COR-L47 (cell line): ENCODE measurements around the gene PEPD.

Source experiments
- DNase-seq: peaks from one replicate; lab custom pipeline; 2025; lab: John Stamatoyannopoulos, UW

Gene PEPD

DNA sequence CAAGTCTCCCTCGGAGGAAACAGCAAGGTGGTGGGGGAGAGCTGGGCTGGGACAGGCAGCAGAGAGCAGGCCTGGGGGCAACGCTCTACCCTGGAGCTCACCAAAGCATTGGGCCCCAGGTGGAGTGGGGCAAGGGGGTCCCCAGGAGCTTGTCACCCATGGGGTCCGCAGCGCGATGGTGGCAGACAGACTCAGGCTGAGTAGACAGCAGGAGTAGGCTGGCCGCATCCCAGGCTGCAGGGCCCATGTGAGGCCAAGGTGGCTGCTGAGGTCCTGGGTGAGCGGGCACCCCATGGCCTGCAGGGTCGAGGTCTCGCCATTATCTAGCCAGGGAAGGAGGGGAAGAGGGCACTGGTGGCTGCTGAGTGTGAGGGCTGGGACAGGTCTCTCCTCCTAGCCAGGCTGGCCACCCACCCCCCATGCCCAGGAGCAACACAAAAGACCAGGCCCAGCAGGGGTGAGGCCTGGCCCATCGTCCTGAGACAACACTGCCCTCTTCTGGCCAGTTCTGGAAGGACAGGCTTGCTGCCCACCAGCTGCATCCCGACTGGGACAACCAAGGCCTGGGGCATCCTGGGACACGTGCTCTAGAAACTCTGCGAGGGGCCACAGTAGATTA lies 115.0 kb downstream of the PEPD start:
- peak; percentile 40 for DNase-seq

DNA sequence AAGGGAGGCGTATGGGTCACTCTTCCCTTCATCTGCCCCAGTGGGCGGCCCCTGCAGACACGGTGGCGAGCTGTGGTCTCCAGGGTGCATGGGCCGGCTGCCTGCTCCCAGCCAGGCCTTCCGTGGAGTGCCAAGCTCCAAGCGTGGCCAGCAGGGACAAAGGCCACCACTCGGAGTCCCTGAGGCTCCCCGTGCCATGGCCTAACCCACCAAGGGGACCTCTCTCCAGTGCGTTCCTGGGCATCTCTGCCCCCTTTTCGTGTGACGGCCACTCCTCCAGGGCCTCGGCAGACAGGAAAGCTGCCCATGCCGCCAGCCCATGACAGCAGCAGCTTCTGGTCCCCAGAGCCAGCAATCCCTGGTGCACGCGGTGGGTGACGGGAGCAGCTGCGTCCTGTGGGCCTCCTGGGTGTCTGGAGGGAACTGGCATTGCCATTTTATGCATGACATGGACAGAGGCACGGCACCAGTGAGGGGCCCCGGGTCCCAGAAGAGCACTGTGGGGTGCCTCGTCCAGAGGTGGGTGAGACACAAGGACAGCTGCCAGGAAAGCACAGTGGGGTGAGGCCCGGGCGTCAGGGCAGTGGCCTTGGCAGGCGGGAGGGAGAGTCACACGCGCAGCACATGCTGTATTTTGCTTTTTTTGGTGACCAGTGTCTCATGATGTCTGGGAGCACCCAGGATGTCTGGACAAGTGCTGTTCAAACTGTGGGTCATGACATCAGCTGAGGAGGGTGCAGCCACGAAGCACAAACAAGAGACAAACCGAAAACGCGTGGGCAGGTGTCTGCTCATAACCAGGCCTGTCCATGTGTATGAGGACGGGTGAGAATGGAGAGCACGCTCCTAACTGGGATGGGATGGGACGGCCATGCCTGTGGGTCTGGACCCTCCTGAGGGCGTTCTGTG lies 115.8 kb downstream of the PEPD start:
- DNase-seq, result no peak

DNA sequence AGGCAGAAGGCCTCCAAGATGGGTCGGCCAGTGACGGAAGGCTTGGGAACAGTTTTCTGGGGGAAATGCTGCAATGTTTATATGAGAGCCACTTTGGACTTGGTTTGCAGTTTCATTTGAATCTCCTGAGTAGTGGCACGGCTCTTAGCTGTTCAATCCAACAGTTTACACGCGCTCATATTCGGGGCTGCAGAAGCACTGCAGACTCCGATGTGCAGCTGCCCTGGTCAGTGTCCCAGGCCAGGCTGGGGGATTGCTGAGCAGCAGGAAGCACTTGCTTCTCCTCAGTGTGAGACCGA lies 116.4 kb downstream of the PEPD start:
- no peak for DNase-seq

DNA sequence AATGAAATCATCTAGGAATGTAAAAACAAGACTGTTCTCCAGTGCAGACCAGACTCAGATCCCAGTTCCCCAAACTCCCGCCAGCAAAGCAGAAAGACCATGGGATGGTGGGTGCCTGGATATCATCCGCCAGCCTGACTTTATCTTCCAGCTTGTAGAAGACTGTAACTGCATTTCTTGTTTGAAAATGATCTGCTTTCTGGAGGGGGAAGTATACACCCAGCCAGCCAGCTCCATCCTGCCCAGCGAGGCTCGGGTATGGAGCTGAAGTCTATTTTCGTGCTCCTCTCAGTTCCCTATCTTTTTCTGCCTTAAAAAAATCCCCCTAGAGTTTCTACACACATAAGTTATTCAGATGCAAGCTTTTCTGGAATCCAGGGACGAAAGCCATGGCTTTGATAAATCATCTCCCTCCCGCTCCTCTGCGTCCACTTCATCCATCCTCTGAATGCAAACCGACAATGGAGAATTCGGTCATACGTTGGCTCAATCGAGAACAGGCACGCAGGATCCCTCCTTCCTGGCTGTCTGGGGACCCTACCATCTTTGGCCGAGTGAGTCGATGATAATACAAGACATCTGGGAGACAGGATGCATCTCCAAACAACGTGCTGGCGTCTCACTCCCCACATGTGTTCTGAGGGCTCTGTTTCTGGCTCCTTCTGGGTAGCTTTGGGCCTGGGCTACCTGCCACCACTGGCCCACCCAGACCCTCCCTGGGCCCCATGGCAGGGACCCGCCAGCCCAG lies 116.9 kb downstream of the PEPD start:
- DNase-seq, result no peak

DNA sequence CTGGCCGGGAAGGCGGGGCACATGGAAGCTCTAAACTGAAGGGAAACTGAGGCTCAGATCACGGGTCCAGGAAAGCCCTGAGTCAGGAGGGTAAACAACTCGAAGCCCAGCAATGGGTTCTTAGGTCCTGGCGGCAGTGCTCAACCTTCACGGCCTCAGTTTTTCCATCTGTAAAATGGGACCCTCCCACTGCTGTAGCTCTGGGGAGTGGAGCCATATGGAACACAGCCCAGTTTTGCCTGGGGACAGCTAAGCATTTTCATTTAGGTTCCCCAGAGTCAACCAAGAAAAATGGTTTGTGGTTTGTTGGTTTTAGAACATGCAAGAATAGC lies 117.7 kb downstream of the PEPD start:
- no peak for DNase-seq

DNA sequence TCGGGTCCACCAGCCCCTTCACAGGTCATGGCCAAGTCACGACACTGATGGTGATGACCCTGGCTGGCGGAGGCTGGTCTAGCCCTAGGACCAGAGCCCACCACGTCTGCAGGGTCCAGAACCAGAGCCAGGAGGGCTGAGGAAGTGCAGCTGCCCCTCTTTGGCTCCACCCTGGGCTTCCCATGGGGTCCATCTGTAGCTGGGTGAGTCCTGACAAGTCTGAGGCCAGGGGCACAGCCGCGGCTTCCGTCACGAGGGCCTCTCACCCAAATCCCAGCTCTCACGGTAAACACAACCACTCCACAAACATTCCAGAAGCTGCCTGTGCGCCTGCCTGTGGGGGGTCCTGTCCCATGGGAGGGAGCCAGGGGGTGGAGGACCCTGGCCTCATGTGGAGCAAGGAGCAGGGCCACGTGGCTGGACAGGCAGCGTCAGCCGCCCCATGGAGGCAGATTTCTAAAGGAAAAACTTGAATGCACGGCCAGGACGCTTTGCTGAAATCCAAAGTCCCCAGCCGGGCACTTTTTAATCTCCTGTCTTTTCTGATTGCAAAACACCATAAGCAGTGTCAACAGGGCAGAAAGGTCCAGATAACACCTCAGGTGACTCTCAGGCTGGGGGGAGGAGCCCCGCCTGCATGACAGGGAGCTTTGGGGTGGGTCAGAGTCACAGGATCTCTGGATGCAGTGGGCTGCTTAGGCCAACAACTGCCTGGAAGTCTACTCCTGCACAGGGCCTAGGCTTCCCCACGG lies 118.2 kb downstream of the PEPD start:
- DNase-seq, result no peak

DNA sequence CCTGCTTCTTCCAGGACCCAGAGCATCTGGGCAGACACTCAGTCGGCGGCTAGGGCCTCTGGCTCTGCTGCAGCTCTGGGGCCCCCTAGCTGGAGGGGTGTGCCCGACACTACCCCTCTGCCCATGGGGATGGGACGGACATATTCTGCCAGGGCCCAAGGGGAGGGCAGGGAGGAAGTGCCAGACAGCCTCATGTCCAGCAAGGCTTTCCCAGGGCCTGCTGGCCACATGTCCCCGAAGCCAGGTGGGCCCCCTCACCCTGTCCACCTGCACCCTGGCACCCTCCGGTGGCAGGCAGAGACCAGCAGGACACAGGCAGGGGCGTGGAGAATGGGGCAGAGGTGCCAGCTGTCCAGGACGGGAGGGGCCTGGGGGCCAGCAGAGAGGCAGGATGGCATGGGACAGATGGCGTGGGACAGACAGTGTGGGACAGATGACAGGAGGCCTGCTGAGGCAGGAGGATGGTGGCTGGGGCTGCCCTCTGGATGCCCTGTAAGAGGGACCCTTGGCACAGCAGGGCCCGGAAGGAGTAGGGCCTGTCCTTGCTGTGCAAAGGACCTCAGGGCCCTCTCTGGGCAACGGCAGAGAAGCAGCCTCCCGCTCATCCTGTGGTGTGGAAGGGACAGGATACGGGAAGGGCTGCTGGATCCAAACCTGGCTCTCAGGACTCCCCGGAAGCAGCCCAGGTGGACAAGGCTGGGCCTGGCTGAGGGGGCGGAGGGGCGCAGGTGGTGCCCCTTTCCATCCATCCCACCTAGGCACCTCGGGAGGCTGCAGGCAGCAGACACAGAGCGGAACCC lies 119.0 kb downstream of the PEPD start:
- no peak for DNase-seq

DNA sequence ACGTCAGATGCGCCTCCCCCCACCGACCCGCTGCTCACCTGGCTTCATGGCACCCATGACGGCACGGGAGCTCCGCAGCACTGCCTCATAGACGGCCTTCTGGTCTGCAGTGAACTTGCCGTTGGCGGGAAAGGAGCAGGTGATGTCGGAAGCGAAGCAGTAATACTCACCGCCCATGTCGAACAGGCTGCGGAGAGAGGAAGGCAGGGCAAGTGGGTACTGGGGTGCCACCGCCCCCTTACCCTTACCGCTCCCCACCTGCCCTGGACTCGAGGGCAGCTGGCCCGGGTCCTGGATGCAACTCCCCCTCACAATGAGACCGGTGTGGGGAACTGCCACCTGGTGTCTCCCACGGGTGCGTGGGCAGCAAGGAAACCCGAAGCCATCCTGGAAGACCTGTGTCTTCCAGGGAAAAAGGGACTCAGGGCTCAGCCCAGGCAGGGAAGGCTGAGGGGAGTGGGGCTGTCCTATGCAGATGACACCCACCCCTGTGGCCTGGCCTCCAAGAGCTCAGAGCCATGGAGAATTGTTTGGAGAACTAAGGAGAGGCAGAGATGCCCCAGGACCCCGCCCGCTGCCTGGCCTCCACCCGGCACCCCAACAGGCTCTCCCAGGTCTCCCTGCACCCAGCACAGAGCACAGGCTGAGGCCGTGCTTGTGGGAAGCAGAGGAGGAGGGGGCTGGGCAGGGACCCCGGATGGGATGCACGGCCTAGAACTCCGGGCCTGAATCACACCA lies 119.7 kb downstream of the PEPD start:
- DNase-seq, result no peak

DNA sequence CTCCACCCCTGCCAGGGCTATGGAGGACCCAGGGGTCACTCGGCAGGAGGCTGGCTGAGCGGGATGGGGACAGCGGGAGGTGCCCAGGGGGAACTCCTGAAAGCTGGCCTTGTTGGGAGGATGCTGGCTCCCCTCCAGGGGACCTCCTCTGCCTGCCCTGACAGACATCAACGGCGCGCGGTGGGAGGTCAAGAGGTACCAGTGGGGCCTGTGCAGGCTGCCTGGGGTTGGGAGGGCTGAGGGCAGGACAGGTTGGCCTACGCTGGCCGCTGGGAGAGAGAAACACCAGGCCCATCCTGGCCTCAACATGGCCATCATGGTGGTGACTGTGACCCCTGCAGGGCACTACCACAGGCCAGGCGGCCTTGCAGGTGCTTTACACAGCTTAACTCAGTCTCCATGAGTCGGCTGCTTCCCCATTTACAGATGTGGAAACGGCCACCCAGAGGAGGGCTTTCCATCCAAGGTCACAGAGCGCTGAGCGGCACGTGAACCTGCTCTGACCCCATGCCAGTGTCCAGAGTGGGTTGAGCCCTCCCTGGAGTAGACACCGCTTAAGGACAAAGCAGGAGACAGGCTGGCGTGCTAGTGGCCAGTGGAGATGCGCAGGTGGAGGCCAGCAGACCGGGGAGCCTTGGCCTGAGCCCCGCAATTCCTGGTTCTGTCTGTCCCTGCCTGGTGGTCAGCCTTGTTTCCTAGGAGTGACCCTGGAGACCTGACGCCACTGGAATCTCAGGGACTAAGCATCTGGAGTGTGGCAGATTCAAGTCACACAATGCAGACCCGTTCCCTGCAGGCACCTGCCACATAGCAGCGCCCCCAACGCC lies 120.5 kb downstream of the PEPD start:
- DNase-seq, result no peak

DNA sequence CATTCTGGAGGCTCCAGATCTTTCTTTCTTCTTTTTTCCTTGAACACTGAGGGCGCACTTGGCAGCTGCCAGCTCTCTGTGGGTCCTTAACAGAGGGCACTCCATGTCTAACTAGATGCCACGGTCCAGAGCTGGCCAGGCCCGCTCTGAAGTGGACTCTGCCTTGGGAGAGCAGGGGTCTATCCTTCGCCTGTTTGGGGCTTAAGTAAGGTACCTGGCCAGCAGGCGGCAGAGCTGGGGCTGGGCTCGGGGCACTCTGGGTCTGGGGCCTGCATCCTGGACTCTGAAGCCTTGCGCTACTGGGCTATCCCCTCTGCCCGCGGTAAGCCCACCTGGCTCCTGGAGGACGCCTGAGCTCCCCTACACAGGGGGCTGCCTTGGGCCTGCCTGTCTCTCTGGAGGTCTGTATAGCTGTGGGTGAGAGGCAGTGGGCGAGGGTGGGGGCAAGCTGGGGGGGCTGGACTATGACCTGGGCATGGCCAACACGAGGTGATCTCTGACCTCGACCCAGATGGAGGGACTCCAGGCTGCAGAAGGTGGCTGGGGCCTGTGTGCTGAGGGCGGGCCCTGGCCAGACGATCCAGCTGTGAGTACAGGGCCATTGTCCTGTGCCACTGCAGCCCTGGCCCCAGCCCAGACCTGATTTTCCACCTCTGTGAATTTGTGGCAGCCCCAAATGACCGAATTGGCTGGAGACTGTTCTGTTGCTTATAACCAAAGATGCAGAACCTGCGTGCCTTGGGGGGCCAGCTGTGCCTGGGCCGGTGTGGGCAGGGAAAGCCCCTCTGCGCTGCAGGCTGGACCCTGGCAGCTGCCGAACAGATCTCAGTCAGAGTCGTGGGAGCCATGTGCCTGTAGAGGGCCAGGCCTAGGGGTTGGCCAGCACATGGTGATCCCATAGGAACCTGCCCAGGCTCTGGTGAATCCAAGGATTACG lies 121.6 kb downstream of the PEPD start:
- no peak for DNase-seq

DNA sequence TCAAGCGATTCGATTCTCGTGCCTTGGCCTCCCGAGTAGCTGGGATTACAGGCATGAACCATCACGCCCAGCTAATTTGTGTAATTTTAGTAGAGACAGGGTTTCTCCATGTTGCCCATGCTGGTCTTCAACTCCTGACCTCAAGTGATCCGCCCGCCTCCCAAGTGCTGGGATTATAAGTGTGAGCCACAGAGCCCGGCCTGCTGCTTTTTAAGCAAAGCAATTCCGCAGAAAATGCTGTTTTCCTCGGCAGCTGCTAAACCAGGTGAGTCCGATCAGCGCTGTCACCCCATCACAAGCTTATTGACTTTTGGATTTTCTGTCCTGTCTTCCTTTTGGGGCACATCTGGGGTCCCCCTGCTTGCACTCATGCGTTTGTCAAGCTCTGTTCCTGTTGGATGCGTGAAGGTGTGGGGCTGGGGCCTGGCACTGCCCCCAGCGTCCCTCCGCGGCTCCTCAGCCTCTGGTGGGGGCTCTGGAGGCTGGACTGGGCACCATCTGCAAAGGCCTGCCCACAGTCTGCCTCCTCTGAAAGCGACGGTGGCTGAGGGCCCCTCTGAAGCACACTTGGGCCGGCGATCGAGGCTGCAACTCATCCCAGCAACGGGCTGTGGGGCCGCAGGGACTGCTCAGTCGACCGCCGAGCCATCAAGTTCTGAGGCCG lies 122.4 kb downstream of the PEPD start:
- no peak for DNase-seq

DNA sequence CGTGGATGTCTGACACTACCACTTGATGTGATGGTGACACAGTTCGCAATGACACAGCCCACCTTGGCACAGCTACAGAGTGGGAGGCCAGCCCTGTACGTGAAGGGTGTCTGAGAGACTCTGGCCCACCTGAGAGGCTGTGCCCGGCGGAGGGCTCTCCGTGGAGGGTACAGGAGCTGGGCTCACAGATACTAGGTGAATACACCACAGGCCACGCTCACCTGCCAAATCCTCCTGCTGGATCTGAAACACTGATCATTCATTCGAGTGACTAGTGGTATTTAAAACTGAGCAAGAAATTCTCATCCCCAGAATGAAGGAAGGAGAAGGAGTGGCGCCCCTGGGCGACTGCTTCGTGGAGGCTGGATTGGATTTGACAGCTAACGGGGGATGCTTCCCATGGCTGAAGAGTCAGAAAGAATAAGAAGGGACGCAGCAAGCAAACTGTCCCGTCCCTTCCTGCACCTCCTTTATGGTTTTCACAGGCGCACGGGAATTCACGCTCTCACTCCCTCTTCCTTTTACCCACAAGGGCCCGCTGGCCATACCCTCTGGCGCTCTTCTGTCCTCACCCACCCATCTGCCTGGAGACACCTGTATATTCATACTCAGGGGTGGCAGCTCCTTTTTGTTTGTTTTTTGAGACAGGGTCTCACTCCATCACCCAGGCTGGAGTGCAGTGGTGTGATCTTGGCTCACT lies 123.1 kb downstream of the PEPD start:
- no peak for DNase-seq

DNA sequence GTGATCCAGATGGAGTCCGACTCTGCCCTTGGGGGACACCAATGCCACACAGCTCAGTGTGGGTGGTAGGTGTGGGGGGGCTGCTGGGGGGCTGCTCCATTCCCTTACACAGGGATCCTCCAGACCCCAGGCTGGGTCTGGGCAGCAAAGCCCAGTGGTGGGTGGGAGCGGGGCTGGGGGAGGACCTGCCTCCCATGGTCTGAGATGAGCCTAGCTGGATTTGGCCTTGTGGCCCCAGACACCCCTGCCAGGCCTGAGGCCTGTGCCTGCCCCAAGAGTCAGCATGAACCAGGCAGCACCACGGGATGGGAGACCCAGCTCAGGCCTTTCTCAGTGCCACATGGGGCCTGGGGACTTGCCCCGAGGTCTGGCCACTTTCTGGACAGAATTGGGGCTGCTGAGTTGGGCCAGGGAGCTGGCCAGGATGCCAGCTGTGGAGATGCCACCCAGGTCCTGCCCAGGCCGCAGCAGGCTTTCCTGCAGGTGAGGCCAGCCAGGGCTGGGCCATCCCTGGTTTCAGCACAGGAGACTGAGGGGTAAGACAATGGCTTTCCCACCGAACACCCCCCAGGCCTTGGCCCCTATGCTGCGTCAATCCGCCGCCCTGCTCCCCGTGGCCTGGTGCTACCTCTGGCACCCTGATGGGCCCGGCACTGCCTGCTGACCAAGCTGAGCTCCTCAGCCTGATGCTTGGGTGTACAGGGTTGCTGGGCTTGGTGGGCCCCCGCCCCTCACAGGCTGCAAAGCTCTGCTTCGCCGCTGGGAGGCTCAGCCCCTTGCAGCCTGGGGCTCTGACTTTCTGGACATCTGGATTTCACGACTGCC lies 123.8 kb downstream of the PEPD start:
- no peak for DNase-seq

DNA sequence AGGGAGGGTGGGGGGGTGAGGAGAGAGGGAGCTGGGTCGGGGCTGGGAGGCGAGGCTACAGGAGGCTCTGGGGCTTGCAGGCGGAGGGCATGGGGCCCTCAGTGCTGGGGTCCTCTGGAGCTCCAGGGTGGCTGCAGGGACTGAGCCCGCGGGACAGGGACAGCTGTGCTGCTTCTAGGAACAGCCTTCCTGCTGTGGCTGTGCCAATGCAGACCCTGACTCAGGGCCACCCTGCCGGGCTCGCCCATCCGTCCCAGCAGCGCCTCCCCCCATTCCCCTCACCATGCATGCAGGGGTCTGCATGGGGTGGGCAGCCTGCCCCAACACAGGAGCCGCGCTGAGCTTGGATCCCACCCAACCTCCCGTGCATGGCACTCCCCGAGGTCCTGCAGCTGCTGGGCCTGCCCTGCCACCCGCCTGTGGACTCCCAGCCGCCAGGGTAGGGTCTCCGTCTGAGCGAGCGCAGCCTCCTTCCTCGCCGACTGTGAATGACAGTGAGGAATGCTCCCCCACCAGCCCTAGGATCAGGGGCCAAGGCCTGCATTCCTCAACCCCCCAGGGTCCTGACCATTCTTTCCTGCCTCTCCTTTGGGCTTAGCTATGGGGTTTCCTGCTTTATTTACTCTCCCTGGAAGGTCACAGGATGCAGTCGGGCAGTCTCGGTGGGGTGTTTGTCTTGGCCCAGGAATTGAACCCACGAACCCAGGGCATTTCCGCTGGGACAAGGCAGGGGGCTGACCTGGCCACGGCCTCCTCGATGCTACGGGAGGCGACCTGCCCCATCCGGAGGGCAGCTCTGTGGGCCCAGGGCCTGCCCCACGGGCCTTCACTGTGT lies 124.7 kb downstream of the PEPD start:
- DNase-seq, result no peak

DNA sequence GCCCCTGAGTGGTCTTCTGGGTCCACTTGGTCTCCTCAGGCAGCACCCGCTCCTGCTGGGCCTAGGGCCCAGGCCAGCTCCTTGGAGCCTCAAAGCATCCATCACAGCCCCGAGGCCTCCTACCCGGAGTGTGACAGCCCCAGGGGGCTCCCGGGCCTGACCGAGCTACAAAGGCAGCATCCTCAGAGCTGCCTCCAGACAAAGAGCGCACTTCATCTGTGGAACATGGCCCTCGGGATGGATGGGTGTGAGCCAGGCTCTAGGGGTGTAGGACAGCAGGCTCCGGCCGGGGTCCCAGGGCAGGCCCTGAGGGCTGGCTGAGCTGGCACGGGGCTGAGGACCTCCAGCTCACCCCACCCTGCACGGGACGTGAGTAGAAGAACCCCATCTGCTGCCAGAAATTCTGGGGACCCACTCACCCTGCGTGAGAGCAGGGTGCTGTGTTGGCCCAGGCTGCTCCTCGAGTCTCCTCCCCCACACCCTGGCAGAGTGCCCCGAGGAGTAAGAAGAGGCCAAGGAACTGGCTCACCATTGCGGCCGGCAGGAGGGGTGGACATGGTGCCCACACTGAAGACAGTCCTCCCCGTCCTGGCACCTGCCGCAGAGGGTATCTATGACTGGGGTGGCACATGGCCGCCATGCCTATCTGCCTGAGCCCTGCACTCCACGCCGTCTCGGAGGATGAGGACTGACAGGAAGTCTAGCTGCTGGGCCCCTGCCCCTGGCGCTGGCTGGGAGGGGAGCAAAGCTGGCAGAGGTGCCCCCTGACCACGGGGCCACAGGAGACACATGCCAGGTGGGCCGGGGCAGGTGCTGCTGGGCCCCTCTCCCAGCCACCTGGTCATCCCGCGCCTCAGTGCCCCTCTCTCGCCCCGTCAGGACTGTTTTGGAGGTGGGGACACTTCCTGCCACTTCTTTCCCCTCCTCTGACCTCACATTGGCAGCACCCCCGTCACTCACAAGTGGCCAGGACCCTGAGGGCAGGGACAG lies 125.7 kb downstream of the PEPD start:
- DNase-seq, result no peak
